Mononuclear cell (primary cell): ENCODE measurements around the gene MED8. TPM values are rescaled to one million over a fixed set of nuclear protein-coding genes. Genes with fewer than 3 reads are reported as not detected.

Source experiments
- H3K27me3 ChIP-seq: 2 replicates; pipeline ENCODE4 v1.6.0; 2011; ENCODE audit warnings: low read length, control low read depth; ENCODE audit not compliant: insufficient read depth
- H3K4me1 ChIP-seq: 2 replicates; pipeline ENCODE4 v1.5.1; 2011; ENCODE audit warnings: mild to moderate bottlenecking, low read length, control low read depth; ENCODE audit not compliant: insufficient read depth
- H3K4me3 ChIP-seq: 2 replicates; pipeline ENCODE4 v1.5.1; 2011; ENCODE audit warnings: mild to moderate bottlenecking, low read length, moderate library complexity
- H3K9me3 ChIP-seq: 2 replicates; pipeline ENCODE4 v1.5.1; 2011; ENCODE audit warnings: low read depth, mild to moderate bottlenecking, control low read depth, low read length
- total RNA-seq: library from RNA; depleted of rRNA; stranded (reverse); fragments of >200 nt; gene quantifications from one replicate; pipeline ENCODE4 v1.2.3, GENCODE V29; 2012

The MED8 gene
- total RNA-seq, result 21.6 TPM

GRCh38 chr1:43389326-43390313, at the start of gene MED8, which contains the start of gene SZT2:
Gene MED8 (minus strand): TSS chr1:43389800. CDS start chr1:43389764, 36 bp downstream.
Gene SZT2 (plus strand): TSS chr1:43389899. CDS start chr1:43389969, 70 bp downstream.
- H3K27me3 ChIP-seq, result no peaks in the 10 kb centered on the region
- peak within 1 kb of the TSS; percentile 91 for H3K4me3 ChIP-seq
- H3K9me3 ChIP-seq, result no peaks in the 10 kb centered on the region
- H3K4me1 ChIP-seq, result peaks cover 32% of the 10 kb centered on the region

GRCh38 chr1:43438953-43439581, 49.5 kb upstream of the MED8 start:
- H3K4me1 ChIP-seq, result no peaks in the 10 kb centered on the region
- H3K9me3 ChIP-seq, result no peaks in the 10 kb centered on the region
- no peak overlapping the region for H3K4me3 ChIP-seq
- H3K27me3 ChIP-seq, result no peaks in the 10 kb centered on the region

GRCh38 chr1:43438576-43438952, 49.0 kb upstream of the MED8 start:
- H3K4me1 ChIP-seq, result no peaks in the 10 kb centered on the region
- no peaks in the 10 kb centered on the region for H3K9me3 ChIP-seq
- no peaks in the 10 kb centered on the region for H3K27me3 ChIP-seq
- H3K4me3 ChIP-seq, result no peak overlapping the region

GRCh38 chr1:43438006-43438405, 48.4 kb upstream of the MED8 start:
- H3K4me1 ChIP-seq, result no peaks in the 10 kb centered on the region
- no peaks in the 10 kb centered on the region for H3K9me3 ChIP-seq
- no peak overlapping the region for H3K4me3 ChIP-seq
- H3K27me3 ChIP-seq, result no peaks in the 10 kb centered on the region

- Histone ChIP-seq H3K4me3 (no peak overlapping the region), H3K4me1 (no peaks in the 10 kb centered on the region), H3K27me3 (no peaks in the 10 kb centered on the region), H3K9me3 (no peaks in the 10 kb centered on the region)
Measured at GRCh38 chr1:43437031-43437973, 47.7 kb upstream of the MED8 start.

- H3K9me3 ChIP-seq, result no peaks in the 10 kb centered on the region
- no peak overlapping the region for H3K4me3 ChIP-seq
- H3K4me1 ChIP-seq, result no peaks in the 10 kb centered on the region
- H3K27me3 ChIP-seq, result no peaks in the 10 kb centered on the region
Measured at GRCh38 chr1:43436371-43436770, 46.8 kb upstream of the MED8 start.

- Histone ChIP-seq H3K9me3 (no peaks in the 10 kb centered on the region), H3K4me1 (no peaks in the 10 kb centered on the region), H3K27me3 (no peaks in the 10 kb centered on the region), H3K4me3 (no peak overlapping the region)
Measured at GRCh38 chr1:43435146-43436145, 45.8 kb upstream of the MED8 start.

- H3K9me3 ChIP-seq, result no peaks in the 10 kb centered on the region
- H3K4me1 ChIP-seq, result no peaks in the 10 kb centered on the region
- no peaks in the 10 kb centered on the region for H3K27me3 ChIP-seq
- H3K4me3 ChIP-seq, result no peak overlapping the region
Measured at GRCh38 chr1:43434256-43434655, 44.7 kb upstream of the MED8 start.

- Histone ChIP-seq H3K27me3 (no peaks in the 10 kb centered on the region), H3K9me3 (no peaks in the 10 kb centered on the region), H3K4me3 (no peak overlapping the region), H3K4me1 (no peaks in the 10 kb centered on the region)
Measured at GRCh38 chr1:43432907-43433306, 43.3 kb upstream of the MED8 start.

GRCh38 chr1:43432171-43432860, 42.7 kb upstream of the MED8 start:
- Histone ChIP-seq H3K4me3 (no peak overlapping the region), H3K9me3 (no peaks in the 10 kb centered on the region), H3K4me1 (no peaks in the 10 kb centered on the region), H3K27me3 (no peaks in the 10 kb centered on the region)

- H3K9me3 ChIP-seq, result no peaks in the 10 kb centered on the region
- H3K4me1 ChIP-seq, result no peaks in the 10 kb centered on the region
- no peaks in the 10 kb centered on the region for H3K27me3 ChIP-seq
- no peak overlapping the region for H3K4me3 ChIP-seq
Measured at GRCh38 chr1:43431676-43432075, 42.1 kb upstream of the MED8 start.

- H3K27me3 ChIP-seq, result no peaks in the 10 kb centered on the region
- H3K9me3 ChIP-seq, result no peaks in the 10 kb centered on the region
- H3K4me1 ChIP-seq, result no peaks in the 10 kb centered on the region
- H3K4me3 ChIP-seq, result no peak overlapping the region
Measured at GRCh38 chr1:43430831-43431230, 41.2 kb upstream of the MED8 start.

GRCh38 chr1:43427941-43428340, 38.3 kb upstream of the MED8 start:
- Histone ChIP-seq H3K4me3 (no peak overlapping the region), H3K27me3 (no peaks in the 10 kb centered on the region), H3K4me1 (no peaks in the 10 kb centered on the region), H3K9me3 (no peaks in the 10 kb centered on the region)
